Caco-2 (cell line): ENCODE data around the gene AUTS2. TPM values are rescaled to one million over a fixed set of nuclear protein-coding genes. Genes with fewer than 3 reads are reported as not detected.

Source experiments
- BruUV-seq: library from RNA; stranded (reverse); fragments of 400-500 nt; replicated peaks from 2 replicates; lab custom pipeline; 2021; lab: Mats Ljungman, UMichigan
- CTCF ChIA-PET: fragments of 300-600 bp; sonication (Branson Sonifier 250); formaldehyde crosslinking; loops from one replicate; lab custom pipeline; 2022; ENCODE audit warnings: antibody characterized with exemption; lab: Charles Lee
- POLR2A ChIA-PET: fragments of 300-600 bp; sonication (Branson Sonifier 250); formaldehyde crosslinking; loops from one replicate; lab custom pipeline; 2022; ENCODE audit warnings: antibody characterized with exemption; lab: Charles Lee
- DNase-seq, 2 experiments: peaks; one replicate each; pipeline versions ENCODE4 v3.0.0 to v3.0.0-alpha.2; 2020 to 2022
- H3K27me3 ChIP-seq: replicated peaks from 2 replicates; pipeline ENCODE4 v1.6.0; 2011; ENCODE audit warnings: low read length; ENCODE audit not compliant: control insufficient read depth, insufficient read depth
- H3K36me3 ChIP-seq: 2 replicates; pipeline ENCODE4 v1.5.1; 2011; ENCODE audit warnings: low read length; ENCODE audit not compliant: control insufficient read depth, insufficient read depth
- H3K4me1 ChIP-seq: fragments of 250-450 bp; sonication (Bioruptor Pico); 2 replicates; pipeline ENCODE4 v1.5.1; 2020; ENCODE audit warnings: mild to moderate bottlenecking
- H3K4me3 ChIP-seq: 2 replicates; pipeline ENCODE4 v1.5.1; 2011; ENCODE audit warnings: low read depth, mild to moderate bottlenecking, control low read depth, low read length
- H3K9me3 ChIP-seq: fragments of 250-450 bp; sonication (Bioruptor Pico); 2 replicates; pipeline ENCODE4 v1.5.1; 2020; ENCODE audit warnings: mild to moderate bottlenecking, moderate library complexity
- H3K27ac Mint-ChIP-seq: one replicate; pipeline ENCODE4 v1.8.0; 2022; ENCODE audit warnings: mixed read lengths; ENCODE audit not compliant: unreplicated experiment
- H3K27me3 Mint-ChIP-seq: one replicate; pipeline ENCODE4 v1.8.0; 2022; ENCODE audit warnings: mixed read lengths; ENCODE audit not compliant: insufficient read depth, unreplicated experiment
- H3K36me3 Mint-ChIP-seq: one replicate; pipeline ENCODE4 v1.8.0; 2022; ENCODE audit warnings: mild to moderate bottlenecking, mixed read lengths; ENCODE audit not compliant: insufficient read depth, unreplicated experiment
- H3K4me1 Mint-ChIP-seq: one replicate; pipeline ENCODE4 v1.8.0; 2022; ENCODE audit warnings: low read depth, mixed read lengths; ENCODE audit not compliant: unreplicated experiment
- H3K4me3 Mint-ChIP-seq: one replicate; pipeline ENCODE4 v1.8.0; 2022; ENCODE audit warnings: mild to moderate bottlenecking, moderate library complexity, mixed read lengths; ENCODE audit not compliant: unreplicated experiment
- H3K9me3 Mint-ChIP-seq: one replicate; pipeline ENCODE4 v1.8.0; 2022; ENCODE audit warnings: mixed read lengths; ENCODE audit not compliant: unreplicated experiment
- intact Hi-C: fragments of 100-400 bp; cut with micrococcal nuclease; formaldehyde crosslinking; loops from one replicate; pipeline ENCODE4 v1.10.0; 2022; ENCODE audit not compliant: unreplicated experiment
- total RNA-seq: library from RNA; stranded (reverse); gene quantifications from 2 replicates; pipeline ENCODE4 v1.2.3, GENCODE V29; 2022
- TF ChIP-seq, protein P1 (sequence below), 2 experiments: fragments of 200-600 bp in 1 of 2; IDR thresholded peaks; 1 replicate in 1 of 2; 2 replicates in 1 of 2; pipeline versions ENCODE4 v1.5.1 to v1.8.0; 2011 to 2022; ENCODE audit warnings: antibody characterized with exemption in 1 of 2, control low read depth in 1 of 2, inconsistent platforms in 1 of 2, low read depth in 1 of 2, low read length in 1 of 2, mild to moderate bottlenecking in 1 of 2, moderate library complexity in 1 of 2; ENCODE audit not compliant: insufficient read depth in 1 of 2, severe bottlenecking in 1 of 2, unreplicated experiment in 1 of 2

The AUTS2 gene
- total RNA-seq, 1 experiment from 2014 or later: 37.1 TPM

DNA sequence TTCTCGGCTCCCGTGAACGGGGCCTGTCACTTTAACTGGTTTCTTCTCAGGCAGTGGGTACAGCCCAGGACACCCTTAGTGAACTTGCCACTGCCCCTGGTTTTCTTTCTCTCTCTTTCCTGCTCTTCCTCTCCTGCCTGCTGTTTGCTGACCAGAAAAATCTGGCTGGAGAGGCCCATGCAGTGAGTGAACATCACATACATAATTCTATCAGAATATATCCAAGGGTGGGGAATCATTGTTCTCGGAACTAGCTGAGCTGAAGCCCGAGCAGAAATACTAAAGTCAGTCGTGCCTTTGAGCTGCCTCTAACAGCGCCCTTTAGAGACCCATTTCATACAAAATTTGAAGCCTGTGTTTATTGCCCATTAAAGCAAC lies 1032.2 kb downstream of the AUTS2 start:
- no peaks in the 10 kb centered on the region for H3K36me3 ChIP-seq
- DNase-seq: no peak
- peaks cover 3% of the 10 kb centered on the region for H3K27me3 Mint-ChIP-seq
- CTCF ChIA-PET: no interaction called here
- no peaks in the 10 kb centered on the region for H3K9me3 Mint-ChIP-seq
- intact Hi-C loops: no loop called here
- no peaks in the 10 kb centered on the region for H3K36me3 Mint-ChIP-seq
- no peak overlapping the region for H3K4me3 ChIP-seq
- POLR2A ChIA-PET: no interaction called here
- H3K4me1 ChIP-seq: no peaks in the 10 kb centered on the region
- no peaks in the 10 kb centered on the region; the same call in 1 of the 2 replicates for H3K27me3 ChIP-seq
- no peak overlapping the region for H3K27ac Mint-ChIP-seq
- TF ChIP-seq, protein P1, sequence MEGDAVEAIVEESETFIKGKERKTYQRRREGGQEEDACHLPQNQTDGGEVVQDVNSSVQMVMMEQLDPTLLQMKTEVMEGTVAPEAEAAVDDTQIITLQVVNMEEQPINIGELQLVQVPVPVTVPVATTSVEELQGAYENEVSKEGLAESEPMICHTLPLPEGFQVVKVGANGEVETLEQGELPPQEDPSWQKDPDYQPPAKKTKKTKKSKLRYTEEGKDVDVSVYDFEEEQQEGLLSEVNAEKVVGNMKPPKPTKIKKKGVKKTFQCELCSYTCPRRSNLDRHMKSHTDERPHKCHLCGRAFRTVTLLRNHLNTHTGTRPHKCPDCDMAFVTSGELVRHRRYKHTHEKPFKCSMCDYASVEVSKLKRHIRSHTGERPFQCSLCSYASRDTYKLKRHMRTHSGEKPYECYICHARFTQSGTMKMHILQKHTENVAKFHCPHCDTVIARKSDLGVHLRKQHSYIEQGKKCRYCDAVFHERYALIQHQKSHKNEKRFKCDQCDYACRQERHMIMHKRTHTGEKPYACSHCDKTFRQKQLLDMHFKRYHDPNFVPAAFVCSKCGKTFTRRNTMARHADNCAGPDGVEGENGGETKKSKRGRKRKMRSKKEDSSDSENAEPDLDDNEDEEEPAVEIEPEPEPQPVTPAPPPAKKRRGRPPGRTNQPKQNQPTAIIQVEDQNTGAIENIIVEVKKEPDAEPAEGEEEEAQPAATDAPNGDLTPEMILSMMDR (IDR thresholded peaks at IDR 0.05; ENCODE audit: insufficient read depth in 1 of 2, low read depth in 1 of 2, low read length in 1 of 2, severe bottlenecking in 1 of 2, unreplicated experiment in 1 of 2): no peak
- no TSS peak for BruUV-seq
- H3K9me3 ChIP-seq: no peaks in the 10 kb centered on the region
- no peaks in the 10 kb centered on the region for H3K4me1 Mint-ChIP-seq
- no peak overlapping the region for H3K4me3 Mint-ChIP-seq

DNA sequence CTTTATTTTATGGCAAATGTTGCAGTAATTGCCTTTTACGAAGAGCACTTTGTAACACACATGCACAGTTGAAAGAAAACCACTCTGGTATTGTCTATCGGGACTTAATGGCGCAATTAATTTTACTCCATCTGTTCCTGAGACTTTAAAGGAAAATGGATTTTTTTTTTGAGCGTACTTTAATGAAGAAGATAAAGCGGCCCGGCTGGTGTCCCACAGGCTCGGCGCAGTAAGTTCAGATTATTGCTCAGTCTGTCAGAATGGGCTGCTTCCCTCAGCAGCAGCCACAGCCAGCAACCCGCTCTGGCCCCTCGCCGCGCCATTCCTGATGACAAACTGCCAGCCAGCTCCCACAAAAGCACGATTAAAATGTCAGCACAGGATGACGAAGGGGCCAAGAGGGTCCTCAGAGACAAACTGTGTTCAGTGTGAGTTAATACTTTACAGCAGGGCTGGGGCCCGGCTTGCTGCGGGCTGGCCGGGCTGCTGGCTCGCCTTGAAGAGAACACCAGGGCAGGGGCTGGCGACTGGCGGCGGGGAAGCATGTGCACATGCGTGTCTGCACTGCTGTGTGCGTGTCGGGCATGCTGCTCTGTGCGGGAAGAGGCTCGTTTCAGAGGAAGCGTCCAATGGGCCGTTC lies 1032.7 kb downstream of the AUTS2 start:
- DNase-seq: no peak
- peaks cover 3% of the 10 kb centered on the region for H3K27me3 Mint-ChIP-seq
- H3K4me1 Mint-ChIP-seq: no peaks in the 10 kb centered on the region
- ChIA-PET CTCF (no interaction called here), POLR2A (no interaction called here)
- H3K27ac Mint-ChIP-seq: no peak overlapping the region
- H3K9me3 Mint-ChIP-seq: no peaks in the 10 kb centered on the region
- H3K36me3 ChIP-seq: no peaks in the 10 kb centered on the region
- H3K4me3 Mint-ChIP-seq: no peak overlapping the region
- no peaks in the 10 kb centered on the region for H3K9me3 ChIP-seq
- no peak overlapping the region for H3K4me3 ChIP-seq
- intact Hi-C loops: no loop called here
- TF ChIP-seq, protein P1 (IDR thresholded peaks at IDR 0.05; ENCODE audit: insufficient read depth in 1 of 2, low read depth in 1 of 2, low read length in 1 of 2, severe bottlenecking in 1 of 2, unreplicated experiment in 1 of 2): no peak
- H3K36me3 Mint-ChIP-seq: no peaks in the 10 kb centered on the region
- no TSS peak for BruUV-seq
- no peaks in the 10 kb centered on the region for H3K4me1 ChIP-seq
- H3K27me3 ChIP-seq: no peaks in the 10 kb centered on the region; the same call in 1 of the 2 replicates

DNA sequence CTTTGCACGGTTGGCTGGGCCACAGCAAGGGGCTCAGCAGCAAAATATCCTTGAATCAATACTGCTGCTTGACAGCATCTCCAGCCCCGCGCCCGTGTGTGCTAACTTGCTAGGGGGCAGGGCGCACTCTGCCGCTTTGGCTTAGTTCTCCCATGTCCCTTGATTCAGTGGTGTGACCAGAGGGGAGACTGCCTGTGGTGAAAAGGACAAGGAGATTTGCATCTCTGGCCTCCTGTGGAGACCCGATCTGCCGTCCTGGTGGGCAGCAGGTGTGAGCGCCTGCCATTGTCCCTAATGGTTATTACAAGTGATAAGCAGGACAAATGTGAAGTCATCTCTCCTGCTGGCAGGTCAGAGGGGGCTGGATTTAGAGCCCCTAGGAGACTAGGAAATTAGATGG lies 1033.4 kb downstream of the AUTS2 start:
- no TSS peak for BruUV-seq
- TF ChIP-seq, protein P1 (IDR thresholded peaks at IDR 0.05; ENCODE audit: insufficient read depth in 1 of 2, low read depth in 1 of 2, low read length in 1 of 2, severe bottlenecking in 1 of 2, unreplicated experiment in 1 of 2): no peak
- Histone ChIP-seq H3K9me3 (no peaks in the 10 kb centered on the region), H3K4me3 (no peak overlapping the region), H3K27me3 (no peaks in the 10 kb centered on the region; the same call in 1 of the 2 replicates), H3K4me1 (no peaks in the 10 kb centered on the region), H3K36me3 (no peaks in the 10 kb centered on the region)
- no peaks in the 10 kb centered on the region for H3K36me3 Mint-ChIP-seq
- ChIA-PET POLR2A (no interaction called here), CTCF (no interaction called here)
- H3K27ac Mint-ChIP-seq: no peak overlapping the region
- no peak for DNase-seq
- intact Hi-C loops: no loop called here
- no peak overlapping the region for H3K4me3 Mint-ChIP-seq
- no peaks in the 10 kb centered on the region for H3K9me3 Mint-ChIP-seq
- H3K4me1 Mint-ChIP-seq: no peaks in the 10 kb centered on the region
- H3K27me3 Mint-ChIP-seq: peaks cover 3% of the 10 kb centered on the region
